ENCODE measurements around the gene FKBP2.

DNA sequence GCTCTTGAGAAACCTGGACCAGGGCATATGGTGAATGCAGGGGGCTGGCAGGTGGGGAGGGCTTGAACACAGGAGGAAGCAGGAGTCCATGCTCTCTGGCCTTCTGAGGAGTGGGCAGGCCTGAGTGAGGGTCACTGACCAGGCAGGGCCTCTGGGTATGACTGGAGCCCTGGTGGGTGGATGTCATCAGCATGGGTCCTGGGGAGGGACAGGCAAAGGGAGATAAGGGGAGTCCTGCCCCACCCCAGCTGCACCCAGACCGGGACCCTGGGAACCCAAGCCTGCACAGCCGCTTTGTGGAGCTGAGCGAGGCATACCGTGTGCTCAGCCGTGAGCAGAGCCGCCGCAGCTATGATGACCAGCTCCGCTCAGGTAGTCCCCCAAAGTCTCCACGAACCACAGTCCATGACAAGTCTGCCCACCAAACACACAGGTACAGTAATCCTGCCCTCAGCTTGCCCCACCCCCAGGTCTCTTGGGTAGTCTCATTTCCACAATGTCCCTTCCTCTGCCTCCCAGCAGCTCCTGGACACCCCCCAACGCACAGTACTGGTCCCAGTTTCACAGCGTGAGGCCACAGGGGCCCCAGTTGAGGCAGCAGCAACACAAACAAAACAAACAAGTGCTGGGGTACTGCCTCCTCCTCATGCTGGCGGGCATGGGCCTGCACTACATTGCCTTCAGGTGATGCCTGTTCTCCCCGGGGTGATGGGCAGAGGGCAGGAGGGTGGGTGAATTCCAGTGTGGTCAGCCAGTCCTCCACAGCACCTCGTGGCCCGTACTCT lies 8.5 kb upstream of the FKBP2 start:
- TF ChIP-seq, protein P1, sequence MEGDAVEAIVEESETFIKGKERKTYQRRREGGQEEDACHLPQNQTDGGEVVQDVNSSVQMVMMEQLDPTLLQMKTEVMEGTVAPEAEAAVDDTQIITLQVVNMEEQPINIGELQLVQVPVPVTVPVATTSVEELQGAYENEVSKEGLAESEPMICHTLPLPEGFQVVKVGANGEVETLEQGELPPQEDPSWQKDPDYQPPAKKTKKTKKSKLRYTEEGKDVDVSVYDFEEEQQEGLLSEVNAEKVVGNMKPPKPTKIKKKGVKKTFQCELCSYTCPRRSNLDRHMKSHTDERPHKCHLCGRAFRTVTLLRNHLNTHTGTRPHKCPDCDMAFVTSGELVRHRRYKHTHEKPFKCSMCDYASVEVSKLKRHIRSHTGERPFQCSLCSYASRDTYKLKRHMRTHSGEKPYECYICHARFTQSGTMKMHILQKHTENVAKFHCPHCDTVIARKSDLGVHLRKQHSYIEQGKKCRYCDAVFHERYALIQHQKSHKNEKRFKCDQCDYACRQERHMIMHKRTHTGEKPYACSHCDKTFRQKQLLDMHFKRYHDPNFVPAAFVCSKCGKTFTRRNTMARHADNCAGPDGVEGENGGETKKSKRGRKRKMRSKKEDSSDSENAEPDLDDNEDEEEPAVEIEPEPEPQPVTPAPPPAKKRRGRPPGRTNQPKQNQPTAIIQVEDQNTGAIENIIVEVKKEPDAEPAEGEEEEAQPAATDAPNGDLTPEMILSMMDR (IDR thresholded peaks at IDR 0.05; ENCODE audit: poor library complexity): no peak
- no peak for TF ChIP-seq EZH2phosphoT487 (IDR thresholded peaks at IDR 0.05; ENCODE audit: low read depth, severe bottlenecking, unreplicated experiment)
- TF ChIP-seq EZH2 (IDR thresholded peaks at IDR 0.05; ENCODE audit: borderline replicate concordance): no peak

Data from hepatocyte (in vitro differentiated cells).